Stromal cell of bone marrow (primary cell): ENCODE results near the gene ADAMTSL5.
"Not testable (repeated sequence)": the region's sequence is repeated elsewhere in the genome, so short reads cannot be mapped to it uniquely, and the experiment has no call there.

Source experiments
- DNase-seq: peaks from one replicate; pipeline ENCODE4 v3.0.0-alpha.2; 2012; ENCODE audit warnings: low read depth

ADAMTSL5 gene

GRCh38 chr19:1530856-1531255, 18.0 kb upstream of the ADAMTSL5 start:
- not testable (repeated sequence) for DNase-seq

- no peak for DNase-seq
These were observed 16.6 kb upstream of the ADAMTSL5 start for GRCh38 chr19:1529430-1529816.

GRCh38 chr19:1528596-1529429, 16.0 kb upstream of the ADAMTSL5 start:
- no peak for DNase-seq

GRCh38 chr19:1527650-1528309, 15.0 kb upstream of the ADAMTSL5 start:
- no peak for DNase-seq

- DNase-seq = no peak
These were observed 14.3 kb upstream of the ADAMTSL5 start for GRCh38 chr19:1526979-1527649.

- DNase-seq = no peak
These were observed 13.4 kb upstream of the ADAMTSL5 start for GRCh38 chr19:1526066-1526778.

- DNase-seq = no peak
These were observed 12.5 kb upstream of the ADAMTSL5 start for GRCh38 chr19:1525343-1525742.

- DNase-seq = no peak
These were observed 12.1 kb upstream of the ADAMTSL5 start for GRCh38 chr19:1524972-1525325.

- DNase-seq = no peak
These were observed 11.6 kb upstream of the ADAMTSL5 start for GRCh38 chr19:1524287-1524971.

GRCh38 chr19:1523412-1524286, 10.8 kb upstream of the ADAMTSL5 start, which contains the start of gene PLK5:
TSS of gene PLK5 (plus strand) at chr19:1524077. CDS start at chr19:1526997, 2,920 bp downstream.
- no peak for DNase-seq

GRCh38 chr19:1522838-1523237, 10.0 kb upstream of the ADAMTSL5 start:
- DNase-seq = no peak

GRCh38 chr19:1522061-1522460, 9.2 kb upstream of the ADAMTSL5 start:
- DNase-seq = no peak

GRCh38 chr19:1521636-1522035, 8.8 kb upstream of the ADAMTSL5 start:
- DNase-seq = no peak

GRCh38 chr19:1520203-1520780, 7.5 kb upstream of the ADAMTSL5 start:
- DNase-seq = no peak

- not testable (repeated sequence) for DNase-seq
These were observed 7.0 kb upstream of the ADAMTSL5 start for GRCh38 chr19:1519802-1520201.

- DNase-seq = no peak
These were observed 5.7 kb upstream of the ADAMTSL5 start for GRCh38 chr19:1518471-1518870.

- no peak for DNase-seq
These were observed 3.6 kb upstream of the ADAMTSL5 start for GRCh38 chr19:1516395-1516753.

- DNase-seq = no peak
These were observed 2.3 kb upstream of the ADAMTSL5 start for GRCh38 chr19:1514986-1515721.

- DNase-seq = no peak
These were observed 1.5 kb upstream of the ADAMTSL5 start for GRCh38 chr19:1514295-1514661.
